GM19395 (cell line): ENCODE results near the gene SYNPO2L.
A peak's percentile ranks its signal among the peaks of the same experiment; 100 is the strongest.
"Not testable (repeated sequence)": the region's sequence is repeated elsewhere in the genome, so short reads cannot be mapped to it uniquely, and the experiment has no call there.

ENCODE experiments used
- ATAC-seq: cut with Tn5 transposase; IDR thresholded peaks from one replicate; pipeline ENCODE4 v1.9.1; 2021; ENCODE audit warnings: mild to moderate bottlenecking, moderate library complexity; ENCODE audit not compliant: unreplicated experiment

SYNPO2L gene

DNA sequence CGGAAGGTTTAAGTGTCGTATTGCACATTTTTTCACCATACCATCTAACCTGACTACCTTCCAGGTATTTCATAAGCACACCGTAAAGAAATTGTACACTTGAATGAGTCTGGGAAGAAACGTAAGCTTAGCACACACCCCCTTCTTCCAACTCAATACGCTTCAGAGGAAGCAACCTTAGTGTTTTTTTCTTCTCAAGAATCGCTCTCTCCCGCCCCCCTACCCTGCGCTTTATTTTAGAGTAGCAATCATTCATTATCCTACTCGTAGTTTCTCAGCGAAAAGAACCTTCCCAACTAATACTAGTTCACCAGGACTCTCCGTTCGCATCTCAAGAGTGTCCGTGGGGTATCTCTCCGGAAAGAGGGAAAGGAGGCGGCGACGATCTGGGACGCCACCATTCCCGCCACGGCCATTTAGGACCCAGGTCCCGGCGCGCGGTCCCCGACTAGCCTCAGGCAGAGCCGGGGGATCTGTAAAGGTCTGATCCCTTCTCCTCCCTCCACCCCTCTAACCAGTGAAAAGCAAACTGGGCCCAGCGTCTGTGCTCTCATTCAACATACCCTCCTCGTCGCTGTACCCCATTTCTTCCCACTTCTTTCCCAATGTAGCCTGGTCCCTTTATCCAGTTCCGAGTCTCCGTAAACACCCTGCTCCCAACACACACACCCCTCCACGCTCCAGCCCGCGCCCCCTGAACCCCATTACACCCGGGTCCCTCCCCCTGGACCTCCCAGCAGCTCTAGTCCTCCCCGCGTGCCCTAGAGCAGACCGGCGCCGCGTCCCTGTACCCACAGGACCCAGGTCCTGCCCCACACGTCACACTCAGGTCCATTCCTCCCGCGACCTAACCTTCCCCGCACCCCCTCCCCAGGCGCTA lies 30.6 kb downstream of the SYNPO2L start:
- peak; percentile 39 for ATAC-seq

DNA sequence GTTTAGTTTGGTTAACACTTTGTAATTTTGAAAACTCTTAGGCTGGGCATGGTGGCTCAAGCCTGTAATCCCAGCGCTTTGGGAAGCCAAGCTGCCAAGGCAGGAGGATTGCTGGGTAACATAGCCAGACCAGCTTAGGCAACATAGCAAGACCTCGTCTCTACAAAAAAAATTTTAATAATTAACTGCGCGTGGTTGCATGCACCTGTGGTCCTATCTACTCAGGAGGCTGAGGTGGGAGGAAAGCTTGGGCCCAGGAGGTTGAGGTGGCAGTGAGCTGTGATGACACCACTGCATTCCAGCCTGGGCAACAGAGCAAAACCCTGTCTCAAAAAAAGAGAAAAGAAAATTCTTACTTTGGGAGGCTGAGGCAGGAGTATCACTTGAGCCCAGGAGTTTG lies 32.8 kb downstream of the SYNPO2L start:
- ATAC-seq = no peak

- not testable (repeated sequence) for ATAC-seq
Observed at GRCh38 chr10:73620974-73621373, 34.9 kb downstream of the SYNPO2L start.

DNA sequence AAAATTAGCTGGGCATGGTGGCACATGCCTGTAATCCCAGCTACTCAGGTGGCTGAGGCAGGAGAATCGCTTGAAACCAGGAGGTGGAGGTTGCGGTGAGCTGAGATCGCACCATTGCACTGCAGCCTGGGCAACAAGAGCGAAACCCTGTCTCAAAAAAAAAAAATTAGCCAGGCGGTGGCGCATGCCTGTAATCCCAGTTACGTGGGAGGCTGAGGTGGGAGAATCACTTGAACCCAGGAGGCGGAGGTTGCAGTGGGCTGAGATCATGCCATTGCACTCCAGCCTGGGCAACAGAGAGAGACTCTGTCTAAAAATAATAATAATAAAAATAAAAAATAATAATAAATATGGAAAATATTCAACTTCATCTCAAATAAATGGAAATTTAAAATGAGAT lies 38.7 kb downstream of the SYNPO2L start:
- not testable (repeated sequence) for ATAC-seq

GRCh38 chr10:73614720-73615119 lies 41.1 kb downstream of the SYNPO2L start:
- ATAC-seq = no peak

GRCh38 chr10:73609116-73609515 lies 46.7 kb downstream of the SYNPO2L start:
- ATAC-seq = no peak

DNA sequence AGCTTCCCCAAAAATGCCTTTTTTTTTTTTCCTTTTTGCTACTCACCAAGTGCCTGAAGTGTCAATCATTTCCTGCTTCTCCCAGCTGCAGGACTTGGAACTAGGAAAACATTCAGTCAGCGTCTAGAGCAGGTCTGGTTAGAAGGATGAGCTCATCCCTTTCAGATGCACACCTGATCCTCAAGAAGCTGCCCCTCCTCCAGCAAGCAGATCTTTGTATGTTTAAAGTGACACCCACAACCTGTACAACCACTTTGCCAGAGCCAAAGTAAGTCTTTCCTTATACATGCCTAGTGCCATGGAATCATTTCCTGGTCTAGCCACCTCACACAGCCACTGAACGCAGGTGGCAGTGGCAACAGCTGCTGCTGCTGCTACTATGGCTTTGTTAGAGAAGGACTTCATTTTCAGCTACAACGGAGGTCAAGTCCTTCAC lies 54.3 kb downstream of the SYNPO2L start:
- no peak for ATAC-seq

DNA sequence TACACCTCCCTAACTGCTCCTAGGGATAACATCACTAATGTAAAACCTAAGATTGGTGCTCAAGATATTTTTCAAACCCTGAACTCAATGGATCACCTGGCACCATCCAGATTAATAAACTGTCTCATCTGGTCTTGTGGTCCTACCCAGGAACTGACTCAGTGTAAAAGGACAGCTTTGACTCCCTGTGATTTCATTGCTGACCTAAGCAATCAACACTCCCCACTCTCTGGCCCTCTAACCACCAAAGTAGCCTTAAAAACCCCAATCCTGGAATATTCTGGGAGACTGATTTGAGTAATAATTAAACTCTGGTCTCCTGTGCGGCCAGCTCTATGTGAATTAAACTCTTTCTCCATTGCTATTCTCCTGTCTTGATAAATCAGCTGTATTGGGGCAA lies 58.5 kb downstream of the SYNPO2L start:
- ATAC-seq = no peak
